ENCODE results near the gene YIF1A. TPM values are rescaled to one million over a fixed set of nuclear protein-coding genes. Genes with fewer than 3 reads are reported as not detected.
A peak's percentile ranks its signal among the peaks of the same experiment; 100 is the strongest.

The YIF1A gene
- polyA plus RNA-seq, 1 donor from 2014 or later = 51.2 TPM

DNA sequence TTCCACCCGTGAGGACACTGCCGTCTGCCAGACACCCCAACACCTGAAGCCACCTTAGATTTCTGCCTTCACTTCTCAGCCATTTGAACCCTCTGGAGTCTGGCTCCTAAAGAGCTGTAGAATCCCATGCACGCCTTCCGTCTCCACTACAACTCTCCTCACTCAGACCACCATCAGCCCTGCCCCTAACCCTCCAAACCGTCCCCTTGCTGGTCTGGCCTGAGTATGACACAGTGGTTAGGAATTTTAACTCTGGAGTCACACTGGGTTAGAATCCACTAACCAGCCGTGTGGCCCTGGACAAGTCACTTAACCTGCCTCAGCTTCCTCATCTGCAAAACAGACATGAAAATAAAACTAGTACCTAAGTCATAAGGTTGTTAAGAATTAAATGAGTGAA, 7.9 kb downstream of the YIF1A start:
- peaks cover 4% of the 10 kb centered on the region for H3F3A ChIP-seq (ENCODE audit: insufficient read depth, low read length, poor library complexity, severe bottlenecking)
- no peaks in the 10 kb centered on the region for H3K9me2 ChIP-seq (ENCODE audit: insufficient read depth, low read length)
- H3K36me3 ChIP-seq (ENCODE audit: insufficient read depth, low read length) = no peaks in the 10 kb centered on the region
- no peaks in the 10 kb centered on the region for H3K27me3 ChIP-seq (ENCODE audit: insufficient read depth, low read depth, low read length)
- H3K4me3 ChIP-seq (ENCODE audit: low read length) = peak overlapping the region; percentile 76
- TF ChIP-seq TAF1 (IDR thresholded peaks at IDR 0.05; ENCODE audit: low read depth) (no peak), SMC3 (conservative IDR thresholded peaks at IDR 0.05; ENCODE audit: poor library complexity) (no peak), EZH2 (IDR thresholded peaks at IDR 0.05; ENCODE audit: borderline replicate concordance, insufficient read depth, low read length, poor library complexity, severe bottlenecking) (no peak), RAD21 (conservative IDR thresholded peaks at IDR 0.05) (no peak), POLR2AphosphoS5 (IDR thresholded peaks at IDR 0.05) (no peak), MXI1 (conservative IDR thresholded peaks at IDR 0.05; ENCODE audit: poor library complexity, severe bottlenecking) (no peak), CTCF (IDR thresholded peaks at IDR 0.05; ENCODE audit: poor library complexity, severe bottlenecking) (no peak), REST (IDR thresholded peaks at IDR 0.05; ENCODE audit: borderline replicate concordance) (no peak), EP300 (conservative IDR thresholded peaks at IDR 0.05; ENCODE audit: poor library complexity, severe bottlenecking) (no peak)
- no peaks in the 10 kb centered on the region for H3K9me3 ChIP-seq (ENCODE audit: low read length)
- H3K79me2 ChIP-seq (replicated peaks; ENCODE audit: insufficient read depth, low read length) = peaks cover 58% of the 10 kb centered on the region
- no peak overlapping the region for H2AFZ ChIP-seq (ENCODE audit: low read depth, low read length)
- H4K20me1 ChIP-seq (ENCODE audit: insufficient read depth) = peaks cover 8% of the 10 kb centered on the region
- H3K27ac ChIP-seq (ENCODE audit: low read length) = peak overlapping the region; percentile 98
- H3K9ac ChIP-seq (ENCODE audit: low read length) = peak overlapping the region; percentile 99
- no peak overlapping the region for H3K4me2 ChIP-seq (ENCODE audit: low read length)

DNA sequence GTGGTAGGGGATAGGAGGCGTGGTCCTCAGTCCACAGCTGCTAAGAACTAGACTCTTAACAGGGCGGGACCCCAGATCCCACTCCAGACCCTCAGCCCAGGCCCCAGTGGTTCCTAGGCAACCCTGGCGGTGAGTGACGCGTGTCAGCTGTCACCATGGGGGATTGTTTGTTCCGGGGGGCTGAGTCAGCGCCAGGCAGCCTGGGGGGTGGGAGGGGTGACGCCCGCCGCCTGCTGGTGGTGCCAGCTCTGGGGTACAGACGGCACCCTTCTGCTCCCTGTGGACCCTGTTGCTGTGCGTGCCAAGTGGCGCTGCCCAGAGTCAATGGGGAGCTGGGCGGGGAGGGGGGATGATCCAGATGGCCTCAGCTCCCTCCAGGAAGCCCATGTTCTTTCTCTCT, 8.5 kb downstream of the YIF1A start:
- peaks cover 58% of the 10 kb centered on the region for H3K79me2 ChIP-seq (replicated peaks; ENCODE audit: insufficient read depth, low read length)
- no peaks in the 10 kb centered on the region for H3K9me3 ChIP-seq (ENCODE audit: low read length)
- H3K27ac ChIP-seq (ENCODE audit: low read length) = peak overlapping the region; percentile 98
- no peak overlapping the region for H2AFZ ChIP-seq (ENCODE audit: low read depth, low read length)
- peaks cover 4% of the 10 kb centered on the region for H3F3A ChIP-seq (ENCODE audit: insufficient read depth, low read length, poor library complexity, severe bottlenecking)
- no peaks in the 10 kb centered on the region for H3K36me3 ChIP-seq (ENCODE audit: insufficient read depth, low read length)
- no peak for TF ChIP-seq MXI1 (conservative IDR thresholded peaks at IDR 0.05; ENCODE audit: poor library complexity, severe bottlenecking)
- TF ChIP-seq TAF1 (IDR thresholded peaks at IDR 0.05; ENCODE audit: low read depth) = no peak
- no peak for TF ChIP-seq REST (IDR thresholded peaks at IDR 0.05; ENCODE audit: borderline replicate concordance)
- no peak for TF ChIP-seq CTCF (IDR thresholded peaks at IDR 0.05; ENCODE audit: poor library complexity, severe bottlenecking)
- no peak for TF ChIP-seq SMC3 (conservative IDR thresholded peaks at IDR 0.05; ENCODE audit: poor library complexity)
- TF ChIP-seq EP300 (conservative IDR thresholded peaks at IDR 0.05; ENCODE audit: poor library complexity, severe bottlenecking) = no peak
- TF ChIP-seq POLR2AphosphoS5 (IDR thresholded peaks at IDR 0.05) = no peak
- no peak for TF ChIP-seq RAD21 (conservative IDR thresholded peaks at IDR 0.05)
- TF ChIP-seq EZH2 (IDR thresholded peaks at IDR 0.05; ENCODE audit: borderline replicate concordance, insufficient read depth, low read length, poor library complexity, severe bottlenecking) = no peak
- peak overlapping the region; percentile 99 for H3K9ac ChIP-seq (ENCODE audit: low read length)
- peak overlapping the region; percentile 77 for H3K4me2 ChIP-seq (ENCODE audit: low read length)
- H3K9me2 ChIP-seq (ENCODE audit: insufficient read depth, low read length) = no peaks in the 10 kb centered on the region
- peak overlapping the region; percentile 76 for H3K4me3 ChIP-seq (ENCODE audit: low read length)
- peaks cover 8% of the 10 kb centered on the region for H4K20me1 ChIP-seq (ENCODE audit: insufficient read depth)
- no peaks in the 10 kb centered on the region for H3K27me3 ChIP-seq (ENCODE audit: insufficient read depth, low read depth, low read length)

Data from neural cell (in vitro differentiated cells).